ENCODE data around the gene ARCN1. TPM values are rescaled to one million over a fixed set of nuclear protein-coding genes. Genes with fewer than 3 reads are reported as not detected.

ARCN1 gene
- polyA plus RNA-seq, 2 of the 4 experiments (the other 2 are of a cell fraction): 88.7 to 150 TPM

DNA sequence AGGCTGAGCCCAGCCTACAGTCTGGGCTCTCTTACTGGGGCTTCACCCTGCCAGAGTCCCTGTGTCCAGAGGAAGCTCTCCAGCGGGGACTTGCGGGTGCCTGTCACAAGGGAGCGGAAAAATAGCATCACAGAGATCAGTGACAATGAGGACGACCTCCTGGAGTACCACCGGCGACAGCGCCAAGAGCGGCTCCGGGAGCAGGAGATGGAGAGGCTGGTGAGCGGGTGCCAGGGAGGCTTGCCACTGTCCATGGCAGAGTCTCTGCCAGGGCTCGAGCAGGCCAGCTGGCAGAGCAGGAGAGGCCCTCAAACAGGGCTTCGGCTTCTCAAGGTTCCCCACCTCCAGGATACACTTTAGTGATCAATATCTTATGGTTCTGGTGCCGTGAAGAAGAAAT, 56.2 kb downstream of the ARCN1 start:
- ATAC-seq (no peak), DNase-seq (ENCODE audit: low read depth in 1 of 2, low spot score in 1 of 2) (no peak), FAIRE-seq (no peak)
- no peak overlapping the region for H3K4me2 ChIP-seq
- ChIA-PET POLR2A (no interaction called here), CTCF (interaction anchor here (1.3 to 20.3 kb wide), 4 partner anchors 8 to 34 kb away, joined by 4 to 224 read pairs (median 9); partner anchors contain the start of gene PHLDB1)
- peaks cover 19% of the 10 kb centered on the region for H3K4me1 ChIP-seq
- no peak for TF ChIP-seq CHD4 (IDR thresholded peaks at IDR 0.05; ENCODE audit: borderline replicate concordance)
- TF ChIP-seq KDM5A (IDR thresholded peaks at IDR 0.05): no peak
- TF ChIP-seq NFE2L2 (conservative IDR thresholded peaks at IDR 0.05; ENCODE audit: low read length): no peak
- no peak for TF ChIP-seq KDM1A (IDR thresholded peaks at IDR 0.05; ENCODE audit: low read depth)
- TF ChIP-seq HOXB5 (CRISPR knock-in tag; IDR thresholded peaks at IDR 0.05): no peak
- TF ChIP-seq, protein P1, sequence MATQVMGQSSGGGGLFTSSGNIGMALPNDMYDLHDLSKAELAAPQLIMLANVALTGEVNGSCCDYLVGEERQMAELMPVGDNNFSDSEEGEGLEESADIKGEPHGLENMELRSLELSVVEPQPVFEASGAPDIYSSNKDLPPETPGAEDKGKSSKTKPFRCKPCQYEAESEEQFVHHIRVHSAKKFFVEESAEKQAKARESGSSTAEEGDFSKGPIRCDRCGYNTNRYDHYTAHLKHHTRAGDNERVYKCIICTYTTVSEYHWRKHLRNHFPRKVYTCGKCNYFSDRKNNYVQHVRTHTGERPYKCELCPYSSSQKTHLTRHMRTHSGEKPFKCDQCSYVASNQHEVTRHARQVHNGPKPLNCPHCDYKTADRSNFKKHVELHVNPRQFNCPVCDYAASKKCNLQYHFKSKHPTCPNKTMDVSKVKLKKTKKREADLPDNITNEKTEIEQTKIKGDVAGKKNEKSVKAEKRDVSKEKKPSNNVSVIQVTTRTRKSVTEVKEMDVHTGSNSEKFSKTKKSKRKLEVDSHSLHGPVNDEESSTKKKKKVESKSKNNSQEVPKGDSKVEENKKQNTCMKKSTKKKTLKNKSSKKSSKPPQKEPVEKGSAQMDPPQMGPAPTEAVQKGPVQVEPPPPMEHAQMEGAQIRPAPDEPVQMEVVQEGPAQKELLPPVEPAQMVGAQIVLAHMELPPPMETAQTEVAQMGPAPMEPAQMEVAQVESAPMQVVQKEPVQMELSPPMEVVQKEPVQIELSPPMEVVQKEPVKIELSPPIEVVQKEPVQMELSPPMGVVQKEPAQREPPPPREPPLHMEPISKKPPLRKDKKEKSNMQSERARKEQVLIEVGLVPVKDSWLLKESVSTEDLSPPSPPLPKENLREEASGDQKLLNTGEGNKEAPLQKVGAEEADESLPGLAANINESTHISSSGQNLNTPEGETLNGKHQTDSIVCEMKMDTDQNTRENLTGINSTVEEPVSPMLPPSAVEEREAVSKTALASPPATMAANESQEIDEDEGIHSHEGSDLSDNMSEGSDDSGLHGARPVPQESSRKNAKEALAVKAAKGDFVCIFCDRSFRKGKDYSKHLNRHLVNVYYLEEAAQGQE (IDR thresholded peaks at IDR 0.05): no peak
- TF ChIP-seq MAFK (IDR thresholded peaks at IDR 0.05; ENCODE audit: partially characterized antibody): no peak
- no peak for TF ChIP-seq TP53 (CRISPR knock-in tag; IDR thresholded peaks at IDR 0.05)
- TF ChIP-seq, protein P2, sequence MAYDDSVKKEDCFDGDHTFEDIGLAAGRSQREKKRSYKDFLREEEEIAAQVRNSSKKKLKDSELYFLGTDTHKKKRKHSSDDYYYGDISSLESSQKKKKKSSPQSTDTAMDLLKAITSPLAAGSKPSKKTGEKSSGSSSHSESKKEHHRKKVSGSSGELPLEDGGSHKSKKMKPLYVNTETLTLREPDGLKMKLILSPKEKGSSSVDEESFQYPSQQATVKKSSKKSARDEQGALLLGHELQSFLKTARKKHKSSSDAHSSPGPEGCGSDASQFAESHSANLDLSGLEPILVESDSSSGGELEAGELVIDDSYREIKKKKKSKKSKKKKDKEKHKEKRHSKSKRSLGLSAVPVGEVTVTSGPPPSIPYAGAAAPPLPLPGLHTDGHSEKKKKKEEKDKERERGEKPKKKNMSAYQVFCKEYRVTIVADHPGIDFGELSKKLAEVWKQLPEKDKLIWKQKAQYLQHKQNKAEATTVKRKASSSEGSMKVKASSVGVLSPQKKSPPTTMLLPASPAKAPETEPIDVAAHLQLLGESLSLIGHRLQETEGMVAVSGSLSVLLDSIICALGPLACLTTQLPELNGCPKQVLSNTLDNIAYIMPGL (CRISPR knock-in tag; IDR thresholded peaks at IDR 0.05; ENCODE audit: borderline replicate concordance): no peak
- no peak for TF ChIP-seq USF2 (IDR thresholded peaks at IDR 0.05)
- H3K4me3 ChIP-seq: no peak overlapping the region
- H3K9me3 ChIP-seq: no peaks in the 10 kb centered on the region
- 86% methylated on average over 10 of the region's 13 CpGs for WGBS (ENCODE audit: missing lambda C conversion rate)
- no peak overlapping the region for H3K27ac ChIP-seq

- FAIRE-seq: no peak
- DNase-seq (ENCODE audit: low read depth in 1 of 2, low spot score in 1 of 2): no peak
- TF ChIP-seq ZFP36 (IDR thresholded peaks at IDR 0.05; ENCODE audit: borderline replicate concordance, partially characterized antibody) (peak; percentile 40), NR3C1 (IDR thresholded peaks at IDR 0.05) (no peak)
- H3K27ac ChIP-seq: no peak overlapping the region
- CTCF ChIA-PET: interaction anchor here (1.3 to 20.3 kb wide), 2 partner anchors 23 to 35 kb away, joined by 4 to 224 read pairs; partner anchors contain the start of gene PHLDB1
- H3K4me1 ChIP-seq: peaks cover 14% of the 10 kb centered on the region
- no peak for ATAC-seq
- WGBS (ENCODE audit: missing lambda C conversion rate): 53% methylated on average over 5 of the region's 5 CpGs
- H3K4me2 ChIP-seq: no peak overlapping the region
- no peak overlapping the region for H3K4me3 ChIP-seq
- no peaks in the 10 kb centered on the region for H3K9me3 ChIP-seq
- POLR2A ChIA-PET: no interaction called here
Observed at GRCh38 chr11:118628861-118629549, 56.8 kb downstream of the ARCN1 start.

DNA sequence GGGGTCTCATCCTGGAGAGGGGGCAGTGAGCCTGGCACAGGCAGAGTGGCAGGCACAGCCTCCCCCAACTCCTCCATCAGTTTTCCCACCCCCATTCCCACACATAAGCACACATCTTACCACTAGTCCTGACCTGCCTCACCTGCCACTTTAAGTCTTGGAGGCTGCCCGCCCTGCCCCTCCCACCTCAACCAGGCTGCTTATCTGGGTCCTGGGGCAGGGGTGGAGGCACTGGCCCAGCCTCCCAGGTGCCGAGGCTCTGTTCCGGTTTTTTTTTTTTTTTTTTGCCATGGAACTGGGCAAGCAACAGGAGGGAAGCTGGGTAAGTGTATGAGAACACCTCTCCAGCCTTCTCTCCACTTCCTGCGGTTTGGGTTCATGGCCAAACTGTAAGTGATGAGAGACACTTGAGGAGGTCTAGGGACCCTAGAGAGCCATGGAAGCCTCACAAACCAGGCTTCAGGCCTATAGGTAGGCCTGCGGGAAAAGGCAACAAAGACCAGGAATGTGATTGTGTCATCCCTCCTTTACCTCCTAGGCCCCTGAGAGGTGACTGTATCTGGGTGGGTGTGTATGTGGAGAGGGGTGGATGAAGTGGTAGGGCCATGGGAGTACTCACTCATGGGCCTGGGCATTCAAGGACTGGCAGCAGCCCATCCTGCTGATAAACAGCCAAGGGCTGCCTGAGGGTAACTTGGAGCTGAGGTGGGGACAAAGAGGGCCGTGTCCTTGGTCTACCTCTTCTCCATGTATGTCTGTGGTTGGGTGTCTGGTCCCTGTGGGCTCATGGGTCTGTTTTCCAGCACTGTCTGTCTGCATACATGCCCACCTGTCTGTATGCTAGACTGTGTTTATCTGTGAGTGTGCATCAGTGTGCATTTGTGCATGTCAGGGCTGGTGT, 57.8 kb downstream of the ARCN1 start:
- Histone ChIP-seq H3K27ac (no peak overlapping the region), H3K4me2 (no peak overlapping the region), H3K4me1 (peaks cover 5% of the 10 kb centered on the region), H3K9me3 (no peaks in the 10 kb centered on the region), H3K4me3 (no peak overlapping the region)
- no peak for FAIRE-seq
- 89% methylated on average over 6 of the region's 6 CpGs for WGBS (ENCODE audit: missing lambda C conversion rate)
- CTCF ChIA-PET: interaction anchor here (1.0 to 20.3 kb wide), 4 partner anchors 10 to 36 kb away, joined by 3 to 224 read pairs (median 5); partner anchors contain the start of gene PHLDB1
- POLR2A ChIA-PET: no interaction called here
- no peak for DNase-seq (ENCODE audit: low read depth in 1 of 2, low spot score in 1 of 2)
- ATAC-seq: no peak
- TF ChIP-seq EHMT2 (IDR thresholded peaks at IDR 0.05; ENCODE audit: low read depth): no peak
- no peak for TF ChIP-seq ZFP36 (IDR thresholded peaks at IDR 0.05; ENCODE audit: borderline replicate concordance, partially characterized antibody)
- TF ChIP-seq FOXS1 (CRISPR knock-in tag; IDR thresholded peaks at IDR 0.05): no peak
- no peak for TF ChIP-seq TFCP2L1 (CRISPR knock-in tag; IDR thresholded peaks at IDR 0.05)
- TF ChIP-seq CHD4 (IDR thresholded peaks at IDR 0.05; ENCODE audit: borderline replicate concordance): no peak
- TF ChIP-seq KDM1A (IDR thresholded peaks at IDR 0.05; ENCODE audit: low read depth): no peak
- TF ChIP-seq, protein P3, sequence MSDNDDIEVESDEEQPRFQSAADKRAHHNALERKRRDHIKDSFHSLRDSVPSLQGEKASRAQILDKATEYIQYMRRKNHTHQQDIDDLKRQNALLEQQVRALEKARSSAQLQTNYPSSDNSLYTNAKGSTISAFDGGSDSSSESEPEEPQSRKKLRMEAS (IDR thresholded peaks at IDR 0.05): no peak
- TF ChIP-seq POLR2A (IDR thresholded peaks at IDR 0.05; ENCODE audit: low read length): no peak
- no peak for TF ChIP-seq ELK1 (IDR thresholded peaks at IDR 0.05; ENCODE audit: low read depth, low read length)
- no peak for TF ChIP-seq HDAC2 (IDR thresholded peaks at IDR 0.05)
